ENCODE measurements around the gene CFB. TPM values are rescaled to one million over a fixed set of nuclear protein-coding genes. Genes with fewer than 3 reads are reported as not detected.

The CFB gene
- total and polyA plus RNA-seq, 2 of the 4 experiments (the other 2 are of a cell fraction) = 1.8 to 6.1 TPM

DNA sequence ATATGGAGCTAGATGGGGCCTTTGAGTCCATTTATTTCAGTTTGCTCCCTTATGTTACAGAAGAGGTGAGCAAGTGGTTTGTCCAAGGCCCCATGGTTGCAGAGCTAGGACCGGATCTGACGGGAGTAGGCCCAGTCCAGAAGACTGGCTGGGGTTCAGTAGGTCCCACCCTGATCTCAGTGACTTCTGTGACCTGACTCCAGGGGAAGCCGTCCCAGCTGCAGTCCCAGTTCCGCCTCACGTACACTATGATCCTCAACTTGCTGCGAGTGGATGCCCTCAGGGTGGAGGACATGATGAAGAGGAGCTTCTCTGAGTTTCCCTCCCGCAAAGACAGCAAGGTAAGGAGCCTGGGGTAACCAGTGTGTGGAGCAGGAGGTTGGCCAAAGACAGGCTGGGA, 20.6 kb downstream of the CFB start:
- Histone ChIP-seq H2BK15ac (ENCODE audit: low read depth, low read length) (no peak overlapping the region), H3K27me3 (ENCODE audit: control insufficient read depth, insufficient read depth, low read length) (no peaks in the 10 kb centered on the region), H4K5ac (ENCODE audit: low read depth, low read length) (no peak overlapping the region), H3K27ac (ENCODE audit: insufficient read depth, low read length) (no peak overlapping the region), H2BK20ac (ENCODE audit: low read depth, low read length) (no peak overlapping the region), H3K4ac (ENCODE audit: low read depth, low read length) (no peak overlapping the region), H3K4me1 (ENCODE audit: control insufficient read depth, insufficient read depth, low read length) (peaks cover 8% of the 10 kb centered on the region), H3K4me3 (ENCODE audit: insufficient read depth, low read depth, low read length) (no peak overlapping the region), H4K20me1 (ENCODE audit: insufficient read depth, low read length) (no peaks in the 10 kb centered on the region), H2AK9ac (replicated peaks; ENCODE audit: low read depth, low read length, poor library complexity) (no peak overlapping the region), H3K79me1 (ENCODE audit: low read depth in 1 of 2, low read length in 2 of 2) (peaks cover 9 to 27% of the 10 kb centered on the region in 2 experiments), H3K18ac (ENCODE audit: low read depth, low read length) (no peak overlapping the region), H3K14ac (replicated peaks; ENCODE audit: low read depth, low read length) (no peak overlapping the region), H2AK5ac (ENCODE audit: low read depth, low read length) (no peak overlapping the region), H4K8ac (ENCODE audit: low read depth in 2 of 2, low read length in 2 of 2) (no peak overlapping the region), H3K9me1 (ENCODE audit: insufficient read depth, low read length) (peaks cover under 1% of the 10 kb centered on the region; the same call in 1 of the 2 replicates), H3K23ac (ENCODE audit: low read depth, low read length) (no peak overlapping the region), H2BK5ac (ENCODE audit: low read depth, low read length, poor library complexity, severe bottlenecking) (no peak overlapping the region), H3K9me3 (ENCODE audit: control insufficient read depth, insufficient read depth, low read length) (no peaks in the 10 kb centered on the region), H3K4me2 (ENCODE audit: low read depth, low read length) (no peak overlapping the region), H3K9ac (ENCODE audit: low read depth, low read length) (no peak overlapping the region), H2BK120ac (ENCODE audit: low read depth, low read length) (no peak overlapping the region), H2AFZ (replicated peaks; ENCODE audit: low read length, poor library complexity) (no peak overlapping the region), H3K36me3 (ENCODE audit: control insufficient read depth, insufficient read depth, low read length) (peaks cover 73% of the 10 kb centered on the region), H3K56ac (ENCODE audit: extremely low read depth, insufficient read depth, low read length) (no peak overlapping the region), H4K91ac (ENCODE audit: insufficient read depth, low read depth, low read length) (no peak overlapping the region)
- in situ Hi-C loops (cut with MboI; ENCODE audit: low sequenced_read_pairs) = no loop called here
- ChIA-PET POLR2A (ENCODE audit: unreplicated experiment) (no interaction called here), CTCF (no interaction called here)
- dilution Hi-C loops (cut with HindIII; ENCODE audit: low sequenced_read_pairs, unreplicated experiment) = no loop called here
- TF ChIP-seq MAZ (IDR thresholded peaks at IDR 0.05; ENCODE audit: borderline replicate concordance, low read depth, low read length) (no peak), CEBPB (IDR thresholded peaks at IDR 0.05; ENCODE audit: low read depth, low read length) (no peak), RAD21 (IDR thresholded peaks at IDR 0.05; ENCODE audit: low read length) (no peak), RFX5 (IDR thresholded peaks at IDR 0.05; ENCODE audit: low read depth, low read length) (no peak), SMC3 (IDR thresholded peaks at IDR 0.05; ENCODE audit: low read depth, low read length) (no peak), POLR2A (IDR thresholded peaks at IDR 0.05; ENCODE audit: low read depth, low read length) (no peak)
- TF ChIP-seq, protein P1, sequence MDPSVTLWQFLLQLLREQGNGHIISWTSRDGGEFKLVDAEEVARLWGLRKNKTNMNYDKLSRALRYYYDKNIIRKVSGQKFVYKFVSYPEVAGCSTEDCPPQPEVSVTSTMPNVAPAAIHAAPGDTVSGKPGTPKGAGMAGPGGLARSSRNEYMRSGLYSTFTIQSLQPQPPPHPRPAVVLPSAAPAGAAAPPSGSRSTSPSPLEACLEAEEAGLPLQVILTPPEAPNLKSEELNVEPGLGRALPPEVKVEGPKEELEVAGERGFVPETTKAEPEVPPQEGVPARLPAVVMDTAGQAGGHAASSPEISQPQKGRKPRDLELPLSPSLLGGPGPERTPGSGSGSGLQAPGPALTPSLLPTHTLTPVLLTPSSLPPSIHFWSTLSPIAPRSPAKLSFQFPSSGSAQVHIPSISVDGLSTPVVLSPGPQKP (IDR thresholded peaks at IDR 0.05; ENCODE audit: borderline replicate concordance, low read depth, low read length) = no peak
- BruUV-seq (replicated peaks) = no TSS peak
- intact Hi-C loops (cut with micrococcal nuclease) = no loop called here
- 93% methylated on average over 5 of the region's 7 CpGs; no CpG with 5 or more reads in 1 of the 2 experiments for WGBS, 2 experiments (ENCODE audit: extremely low coverage in 2 of 2, insufficient read length in 1 of 2)
- ATAC-seq (ENCODE audit: low read depth) (no peak), DNase-seq (no peak)

All from IMR-90 (cell line).